MM.1S (cell line): ENCODE results near the gene REG1A.

Experiments used
- DNase-seq: peaks from one replicate; pipeline ENCODE4 v3.0.0-alpha.2; 2015
- H2AFZ ChIP-seq: fragments of 300-600 bp; sonication (generic); 2 replicates; pipeline ENCODE4 v1.6.0; 2016; ENCODE audit warnings: antibody characterized with exemption, low read length
- H3F3A ChIP-seq: fragments of 300-600 bp; sonication (generic); 2 replicates; pipeline ENCODE4 v1.6.1; 2016; ENCODE audit warnings: mild to moderate bottlenecking, antibody characterized with exemption, low read length, moderate library complexity, mixed read lengths; ENCODE audit not compliant: insufficient read depth
- H3K27ac ChIP-seq: fragments of 300-600 bp; sonication (generic); 2 replicates; pipeline ENCODE4 v1.5.1; 2016; ENCODE audit warnings: mild to moderate bottlenecking, low read length
- H3K27me3 ChIP-seq: fragments of 300-600 bp; sonication (generic); replicated peaks from 2 replicates; pipeline ENCODE4 v1.6.0; 2016; ENCODE audit warnings: low read length; ENCODE audit not compliant: insufficient read depth
- H3K36me3 ChIP-seq: fragments of 300-600 bp; sonication (generic); replicated peaks from 2 replicates; pipeline ENCODE4 v1.6.1; 2016; ENCODE audit warnings: mild to moderate bottlenecking, low read length, mixed read lengths; ENCODE audit not compliant: insufficient read depth
- H3K4me1 ChIP-seq: fragments of 300-600 bp; sonication (generic); 2 replicates; pipeline ENCODE4 v1.6.1; 2016; ENCODE audit warnings: low read length, mixed read lengths
- H3K4me2 ChIP-seq: fragments of 300-600 bp; sonication (generic); 2 replicates; pipeline ENCODE4 v1.6.0; 2016; ENCODE audit warnings: low read depth, low read length
- H3K4me3 ChIP-seq: fragments of 300-600 bp; sonication (generic); 2 replicates; pipeline ENCODE4 v1.5.1; 2016; ENCODE audit warnings: low read length, mixed read lengths
- H3K79me2 ChIP-seq: fragments of 300-600 bp; sonication (generic); 2 replicates; pipeline ENCODE4 v1.6.1; 2016; ENCODE audit warnings: mixed run types, low read length, mixed read lengths
- H3K9ac ChIP-seq: fragments of 300-600 bp; sonication (generic); 2 replicates; pipeline ENCODE4 v1.6.1; 2016; ENCODE audit warnings: low read length, mixed read lengths
- H3K9me2 ChIP-seq: fragments of 300-600 bp; sonication (generic); replicated peaks from 2 replicates; pipeline ENCODE4 v1.6.1; 2016; ENCODE audit warnings: mild to moderate bottlenecking, low read length, mixed read lengths; ENCODE audit not compliant: insufficient read depth
- H3K9me3 ChIP-seq: fragments of 300-600 bp; sonication (generic); replicated peaks from 2 replicates; pipeline ENCODE4 v1.6.1; 2016; ENCODE audit warnings: mild to moderate bottlenecking, low read length, mixed read lengths; ENCODE audit not compliant: insufficient read depth
- H4K20me1 ChIP-seq: fragments of 300-600 bp; sonication (generic); 2 replicates; pipeline ENCODE4 v1.6.1; 2016; ENCODE audit warnings: mild to moderate bottlenecking, low read length, moderate library complexity, mixed read lengths; ENCODE audit not compliant: insufficient read depth
- CTCF ChIP-seq: fragments of 300-600 bp; sonication (generic); IDR thresholded peaks from 2 replicates; pipeline ENCODE4 v1.5.1; 2016; ENCODE audit warnings: antibody characterized with exemption, low read length, mixed read lengths
- EZH2 ChIP-seq: fragments of 300-600 bp; sonication (generic); optimal IDR thresholded peaks from 2 replicates; pipeline ENCODE3; 2017; ENCODE audit warnings: low read depth, mild to moderate bottlenecking, antibody characterized with exemption, low read length, mixed read lengths
- EZH2phosphoT487 ChIP-seq: fragments of 300-600 bp; sonication (generic); IDR thresholded peaks from 2 replicates; pipeline ENCODE4 v1.6.1; 2018; ENCODE audit warnings: antibody characterized with exemption, low read length

REG1A gene

DNA sequence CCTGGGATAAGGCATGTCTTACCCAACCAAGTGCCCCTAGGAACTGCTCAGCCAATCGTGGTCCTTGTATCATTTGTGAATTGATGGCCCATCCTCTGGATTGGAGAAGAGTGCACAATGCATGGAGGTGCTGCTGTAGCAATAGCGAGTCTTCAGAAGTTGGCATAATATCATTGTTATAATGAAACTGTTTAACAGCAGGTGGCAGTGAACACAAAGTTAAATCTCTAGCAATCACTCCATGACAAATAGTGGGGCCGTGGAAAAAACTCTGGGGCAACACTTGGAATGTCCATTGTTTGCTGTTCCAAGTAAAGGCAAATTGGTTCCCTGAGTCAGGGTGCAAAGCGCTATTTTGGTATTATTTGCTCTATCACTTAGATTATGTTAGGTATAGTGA lies 11.4 kb downstream of the REG1A start:
- H3K27me3 ChIP-seq = no peaks in the 10 kb centered on the region
- no peaks in the 10 kb centered on the region for H3K79me2 ChIP-seq
- H3K4me1 ChIP-seq = no peaks in the 10 kb centered on the region
- no peak overlapping the region for H3K4me2 ChIP-seq
- TF ChIP-seq EZH2phosphoT487 (no peak), EZH2 (no peak), CTCF (no peak)
- H4K20me1 ChIP-seq = no peaks in the 10 kb centered on the region
- no peak overlapping the region for H3K27ac ChIP-seq
- H3K9ac ChIP-seq = no peak overlapping the region
- no peak for DNase-seq
- H3K36me3 ChIP-seq = no peaks in the 10 kb centered on the region
- H3K9me3 ChIP-seq = no peaks in the 10 kb centered on the region
- no peaks in the 10 kb centered on the region for H3K9me2 ChIP-seq
- H3K4me3 ChIP-seq = no peak overlapping the region
- H3F3A ChIP-seq = no peaks in the 10 kb centered on the region
- no peak overlapping the region for H2AFZ ChIP-seq

GRCh38 chr2:79138385-79138784 lies 18.1 kb downstream of the REG1A start:
- Histone ChIP-seq H3K27me3 (no peaks in the 10 kb centered on the region), H4K20me1 (no peaks in the 10 kb centered on the region), H3K27ac (no peak overlapping the region), H3K4me1 (no peaks in the 10 kb centered on the region), H3K36me3 (no peaks in the 10 kb centered on the region), H3K9me3 (no peaks in the 10 kb centered on the region), H3K4me2 (no peak overlapping the region), H3K9me2 (no peaks in the 10 kb centered on the region), H3K79me2 (no peaks in the 10 kb centered on the region), H3F3A (no peaks in the 10 kb centered on the region), H2AFZ (no peak overlapping the region), H3K4me3 (no peak overlapping the region), H3K9ac (no peak overlapping the region)
- TF ChIP-seq EZH2phosphoT487 = no peak
- DNase-seq = no peak

DNA sequence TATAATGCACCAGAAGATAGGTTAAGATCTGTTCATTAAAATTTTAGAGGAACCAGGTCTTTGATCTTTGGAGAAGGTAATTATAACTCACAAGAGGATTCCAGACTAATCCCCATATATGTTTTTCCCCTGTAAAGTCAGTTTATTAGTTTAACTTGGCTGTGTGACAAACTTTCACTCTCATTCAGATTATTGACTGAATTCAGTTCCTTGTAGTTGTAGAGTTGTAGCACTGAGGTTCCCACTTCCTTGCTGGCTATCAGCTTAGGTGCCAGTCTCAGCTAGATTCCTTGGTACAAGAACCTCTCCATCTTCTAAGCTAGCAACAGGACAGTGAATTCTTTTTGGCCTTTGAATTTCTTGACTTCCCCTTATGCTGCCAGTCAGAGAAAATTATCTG lies 19.1 kb downstream of the REG1A start:
- Histone ChIP-seq H3K79me2 (no peaks in the 10 kb centered on the region), H3K36me3 (no peaks in the 10 kb centered on the region), H3K4me1 (no peaks in the 10 kb centered on the region), H3K9me3 (no peaks in the 10 kb centered on the region), H3K4me3 (no peak overlapping the region), H2AFZ (no peak overlapping the region), H3K4me2 (no peak overlapping the region), H3K9ac (no peak overlapping the region), H3F3A (no peaks in the 10 kb centered on the region), H3K27me3 (no peaks in the 10 kb centered on the region), H3K27ac (no peak overlapping the region), H3K9me2 (no peaks in the 10 kb centered on the region), H4K20me1 (no peaks in the 10 kb centered on the region)
- TF ChIP-seq EZH2 (no peak), CTCF (no peak), EZH2phosphoT487 (no peak)
- no peak for DNase-seq

GRCh38 chr2:79155826-79156476 lies 35.7 kb downstream of the REG1A start:
- no peaks in the 10 kb centered on the region for H3F3A ChIP-seq
- DNase-seq = no peak
- H3K4me1 ChIP-seq = no peaks in the 10 kb centered on the region
- H3K9ac ChIP-seq = no peak overlapping the region
- no peaks in the 10 kb centered on the region for H3K27me3 ChIP-seq
- H3K27ac ChIP-seq = no peak overlapping the region
- no peak for TF ChIP-seq EZH2phosphoT487
- TF ChIP-seq EZH2 = no peak
- TF ChIP-seq CTCF = no peak
- H3K79me2 ChIP-seq = no peaks in the 10 kb centered on the region
- no peak overlapping the region for H2AFZ ChIP-seq
- H3K36me3 ChIP-seq = no peaks in the 10 kb centered on the region
- H4K20me1 ChIP-seq = no peaks in the 10 kb centered on the region
- no peak overlapping the region for H3K4me2 ChIP-seq
- no peaks in the 10 kb centered on the region for H3K9me2 ChIP-seq
- H3K9me3 ChIP-seq = no peaks in the 10 kb centered on the region
- H3K4me3 ChIP-seq = no peak overlapping the region
